Endothelial cell of umbilical vein (primary cell): ENCODE data around the gene ADGRG7. TPM values are rescaled to one million over a fixed set of nuclear protein-coding genes. Genes with fewer than 3 reads are reported as not detected.

Source experiments
- BruUV-seq: library from RNA; stranded (reverse); fragments of 400-500 nt; replicated peaks from 2 replicates; lab custom pipeline; 2021; lab: Mats Ljungman, UMichigan
- CTCF ChIA-PET: fragments of 300-600, 350-600 bp; sonication (Branson Sonifier 250); formaldehyde crosslinking; loops from one replicate; lab custom pipeline; 2021; ENCODE audit warnings: antibody characterized with exemption, inconsistent platforms; lab: Charles Lee
- POLR2A ChIA-PET: fragments of 300-600, 350-600 bp; sonication (Branson Sonifier 250); formaldehyde crosslinking; loops from one replicate; lab custom pipeline; 2021; ENCODE audit warnings: antibody characterized with exemption, inconsistent platforms; lab: Charles Lee
- DNase-seq: peaks from one replicate; pipeline ENCODE4 v3.0.0-alpha.2; 2011; ENCODE audit warnings: low read depth, low spot score
- FAIRE-seq: peaks from 2 replicates; lab custom pipeline; 2011; peaks lifted over from hg19 to GRCh38; lab: Jason Lieb, UNC
- H2AFZ ChIP-seq: 2 replicates; pipeline ENCODE4 v1.6.0; 2012; ENCODE audit warnings: low read depth, low read length, control low read depth, inconsistent platforms
- H3K27ac ChIP-seq: 2 replicates; pipeline ENCODE4 v1.5.1; 2011; ENCODE audit warnings: low read depth, mild to moderate bottlenecking, control low read depth, low read length, moderate library complexity; ENCODE audit not compliant: insufficient read depth
- H3K27me3 ChIP-seq, 2 experiments: 2 replicates each; pipeline versions ENCODE4 v1.6.0 to v1.6.1; 2011; ENCODE audit warnings: low read length in 2 of 2, mixed read lengths in 1 of 2; ENCODE audit not compliant: control insufficient read depth in 2 of 2, insufficient read depth in 2 of 2
- H3K36me3 ChIP-seq, 2 experiments: 2 replicates in 1 of 2; 3 replicates in 1 of 2; pipeline ENCODE4 v1.5.1; 2011; ENCODE audit warnings: low read length in 2 of 2, mild to moderate bottlenecking in 1 of 2, moderate library complexity in 1 of 2; ENCODE audit not compliant: control insufficient read depth in 2 of 2, insufficient read depth in 2 of 2; ENCODE audit errors: extremely low read depth in 1 of 2
- H3K4me1 ChIP-seq: 3 replicates; pipeline ENCODE4 v1.5.1; 2011; ENCODE audit warnings: mild to moderate bottlenecking, low read length; ENCODE audit not compliant: control insufficient read depth, insufficient read depth; ENCODE audit errors: extremely low read depth
- H3K4me2 ChIP-seq: 2 replicates; pipeline ENCODE4 v1.6.1; 2011; ENCODE audit warnings: low read length, control low read depth, mixed read lengths; ENCODE audit not compliant: insufficient read depth
- H3K4me3 ChIP-seq, 3 experiments: fragments of 200-600 bp in 1 of 3; sonication (generic), shearing (Covaris generic) in 1 of 3; replicated peaks in 1 of 3; 2 replicates each; pipeline ENCODE4 v1.5.1; 2011 to 2016; ENCODE audit warnings: control low read depth in 3 of 3, low read length in 3 of 3, mild to moderate bottlenecking in 2 of 3, inconsistent platforms in 1 of 3, low read depth in 1 of 3, moderate library complexity in 1 of 3; ENCODE audit not compliant: insufficient read depth in 1 of 3
- H3K79me2 ChIP-seq: 2 replicates; pipeline ENCODE4 v1.6.0; 2012; ENCODE audit warnings: low read length, inconsistent platforms; ENCODE audit not compliant: control insufficient read depth, insufficient read depth
- H3K9ac ChIP-seq: replicated peaks from 2 replicates; pipeline ENCODE3; 2011; ENCODE audit warnings: low read length, control low read depth; ENCODE audit not compliant: insufficient read depth; ENCODE audit errors: extremely low read depth
- H3K9me1 ChIP-seq: replicated peaks from 3 replicates; pipeline ENCODE4 v1.6.0; 2011; ENCODE audit warnings: mild to moderate bottlenecking, low read length; ENCODE audit not compliant: control insufficient read depth, insufficient read depth; ENCODE audit errors: extremely low read depth
- H3K9me3 ChIP-seq: replicated peaks from 2 replicates; pipeline ENCODE4 v1.5.1; 2012; ENCODE audit warnings: low read length, inconsistent platforms; ENCODE audit not compliant: control insufficient read depth, insufficient read depth
- H4K20me1 ChIP-seq: replicated peaks from 2 replicates; pipeline ENCODE3; 2011; ENCODE audit warnings: mild to moderate bottlenecking, low read length; ENCODE audit not compliant: control insufficient read depth, insufficient read depth; ENCODE audit errors: extremely low read depth
- CTCF ChIP-seq, 2 donors: IDR thresholded peaks; 1 replicate in 1 of 2; 2 replicates in 1 of 2; pipeline ENCODE4 v1.5.1; 2011; ENCODE audit warnings: low read length in 2 of 2, mild to moderate bottlenecking in 2 of 2, moderate library complexity in 2 of 2, control low read depth in 1 of 2, inconsistent platforms in 1 of 2, low read depth in 1 of 2; ENCODE audit not compliant: insufficient read depth in 1 of 2; ENCODE audit errors: extremely low read depth in 1 of 2
- EZH2 ChIP-seq: IDR thresholded peaks from 2 replicates; pipeline ENCODE4 v1.6.1; 2012; ENCODE audit warnings: borderline replicate concordance, low read depth, mild to moderate bottlenecking, moderate library complexity, low read length, inconsistent platforms; ENCODE audit not compliant: severe bottlenecking
- FOS ChIP-seq: IDR thresholded peaks from 2 replicates; pipeline ENCODE4 v1.6.1; 2011; ENCODE audit warnings: mild to moderate bottlenecking, low read length, moderate library complexity, borderline replicate concordance; ENCODE audit not compliant: insufficient read depth
- GATA2 ChIP-seq: IDR thresholded peaks from 2 replicates; pipeline ENCODE4 v1.7.0; 2011; ENCODE audit warnings: low read depth, mild to moderate bottlenecking, moderate library complexity, mixed read lengths, low read length; ENCODE audit not compliant: insufficient read length, insufficient read depth
- JUN ChIP-seq: IDR thresholded peaks from 2 replicates; pipeline ENCODE4 v1.6.1; 2011; ENCODE audit warnings: borderline replicate concordance, low read depth; ENCODE audit not compliant: insufficient read length, insufficient read depth
- MAX ChIP-seq: IDR thresholded peaks from 2 replicates; pipeline ENCODE4 v1.6.1; 2011; ENCODE audit not compliant: insufficient read depth, insufficient read length
- MYC ChIP-seq: IDR thresholded peaks from one replicate; pipeline ENCODE4 v1.6.1; 2011; ENCODE audit warnings: mild to moderate bottlenecking, low read depth, low read length
- POLR2A ChIP-seq: IDR thresholded peaks from 2 replicates; pipeline ENCODE4 v1.6.1; 2012; ENCODE audit warnings: low read depth, mild to moderate bottlenecking, control low read depth, low read length
- POLR2AphosphoS5 ChIP-seq: IDR thresholded peaks from 2 replicates; pipeline ENCODE4 v1.6.1; 2012; ENCODE audit warnings: low read depth, mild to moderate bottlenecking, control low read depth, low read length, moderate library complexity; ENCODE audit not compliant: insufficient read depth
- dilution Hi-C: fragments of 300-500 bp; cut with MboI; formaldehyde crosslinking; loops from one replicate; pipeline ENCODE4 v1.15.0; 2019; ENCODE audit warnings: low sequenced_read_pairs; ENCODE audit not compliant: extremely low pct_ligation_motif_present
- intact Hi-C: fragments of 100-400 bp; cut with micrococcal nuclease; formaldehyde crosslinking; loops from one replicate; pipeline ENCODE4 v1.10.0; 2022
- polyA plus RNA-seq, 4 experiments: library from polyadenylated mRNA; depleted of rRNA in 3 of 4; stranded (reverse) in 3 of 4; unstranded in 1 of 4; fragments of >200 nt; gene quantifications; 2 replicates each; pipeline versions ENCODE4 v1.2.1 to v1.2.3, GENCODE V29; 2011 to 2012; ENCODE audit warnings: missing spikeins in 1 of 4
- total RNA-seq: library from RNA; stranded (reverse); gene quantifications from 2 replicates; pipeline ENCODE4 v1.2.3, GENCODE V29; 2021

Gene ADGRG7
- total and polyA plus RNA-seq, 2 donors (not counting 3 experiments of a cell fraction or from before 2014, with no cell fraction given) = not detected

- H3K27ac ChIP-seq = no peak overlapping the region
- dilution Hi-C loops = no loop called here
- ChIA-PET POLR2A (interaction anchor here (0.7 kb wide), 1 partner anchor 9 kb away, joined by 5 read pairs; no protein-coding TSS in a partner anchor), CTCF (interaction anchor here (0.6 kb wide), 2 partner anchors 12 to 886 kb away, joined by 3 read pairs; no protein-coding TSS in a partner anchor)
- intact Hi-C loops = loop anchor here (5.0 kb wide), 1 partner anchor 256 kb away; no protein-coding TSS in a partner anchor
- BruUV-seq = no TSS peak
- H3K4me3 ChIP-seq = no peak overlapping the region
- peaks cover 5% of the 10 kb centered on the region for H3K4me1 ChIP-seq
- H3K9ac ChIP-seq = no peak overlapping the region
- H3K36me3 ChIP-seq = peaks cover 11 to 26% of the 10 kb centered on the region in 2 experiments
- H4K20me1 ChIP-seq = peaks cover 16% of the 10 kb centered on the region
- no peak for DNase-seq
- FAIRE-seq = no peak
- H3K79me2 ChIP-seq = peaks cover 79% of the 10 kb centered on the region
- TF ChIP-seq FOS (no peak), EZH2 (no peak), POLR2AphosphoS5 (no peak)
- H2AFZ ChIP-seq = no peak overlapping the region
- no peaks in the 10 kb centered on the region for H3K9me1 ChIP-seq
- H3K9me3 ChIP-seq = no peaks in the 10 kb centered on the region
- H3K27me3 ChIP-seq = no peaks in the 10 kb centered on the region
- H3K4me2 ChIP-seq = no peak overlapping the region
These were observed 108.5 kb downstream of the ADGRG7 start for GRCh38 chr3:100717637-100718487.

DNA sequence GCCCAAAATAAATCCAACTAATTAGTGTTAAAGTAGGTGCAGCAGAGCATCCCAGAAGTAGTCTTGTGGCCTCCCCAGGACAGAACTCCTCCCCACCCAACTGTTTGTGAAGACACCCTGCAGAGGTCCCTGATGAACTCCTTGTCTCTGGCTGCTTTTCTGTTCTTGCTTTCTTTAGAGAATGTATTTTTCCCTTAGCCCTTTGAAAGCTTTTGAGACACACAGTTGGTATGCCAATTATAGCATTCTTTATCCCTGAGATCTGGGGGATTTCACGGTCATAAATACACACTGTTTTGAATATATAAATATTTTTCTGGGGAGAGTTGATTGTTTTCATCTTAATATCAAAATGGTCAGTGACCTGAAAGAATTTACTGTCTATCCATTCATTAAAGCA, 109.7 kb downstream of the ADGRG7 start:
- dilution Hi-C loops = no loop called here
- no peak overlapping the region for H3K9ac ChIP-seq
- peaks cover 5% of the 10 kb centered on the region for H3K4me1 ChIP-seq
- FAIRE-seq = no peak
- H3K4me3 ChIP-seq = no peak overlapping the region
- TF ChIP-seq EZH2 (no peak), CTCF (IDR thresholded peaks at IDR 0.05; ENCODE audit: extremely low read depth in 1 of 2, insufficient read depth in 1 of 2, low read depth in 1 of 2, low read length in 2 of 2) (no peak), POLR2AphosphoS5 (no peak), POLR2A (no peak), FOS (no peak), GATA2 (no peak), MAX (no peak), JUN (no peak), MYC (no peak)
- POLR2A ChIA-PET = no interaction called here
- H2AFZ ChIP-seq = no peak overlapping the region
- no TSS peak for BruUV-seq
- H3K9me3 ChIP-seq = no peaks in the 10 kb centered on the region
- H3K4me2 ChIP-seq = no peak overlapping the region
- H3K9me1 ChIP-seq = no peaks in the 10 kb centered on the region
- H3K36me3 ChIP-seq = peaks cover 8 to 23% of the 10 kb centered on the region in 2 experiments
- CTCF ChIA-PET = no interaction called here
- H3K27ac ChIP-seq = no peak overlapping the region
- H3K79me2 ChIP-seq = peaks cover 72% of the 10 kb centered on the region
- H3K27me3 ChIP-seq = no peaks in the 10 kb centered on the region
- peaks cover 10% of the 10 kb centered on the region for H4K20me1 ChIP-seq
- no peak for DNase-seq
- intact Hi-C loops = loop anchor here (5.0 kb wide), 1 partner anchor 257 kb away; no protein-coding TSS in a partner anchor
